Hematopoietic multipotent progenitor cell (in vitro differentiated cells): ENCODE data around the gene NME3. TPM values are rescaled to one million over a fixed set of nuclear protein-coding genes. Genes with fewer than 3 reads are reported as not detected.
"Not testable (repeated sequence)": the region's sequence is repeated elsewhere in the genome, so short reads cannot be mapped to it uniquely, and the experiment has no call there.

Experiments
- DNase-seq, 3 donors: peaks; one replicate each; pipeline ENCODE4 v3.0.0-alpha.2; 2011 to 2015; ENCODE audit warnings: low read depth in 2 of 3, low spot score in 2 of 3
- total RNA-seq: library from RNA; depleted of rRNA; stranded (reverse); fragments of >200 nt; gene quantifications from one replicate; pipeline ENCODE4 v1.2.3, GENCODE V29; 2012

Gene NME3
- 46.3 TPM for total RNA-seq

GRCh38 chr16:1771188-1771863 is at the start of gene NME3:
TSS of gene NME3 (minus strand) at chr16:1771543. CDS start at chr16:1771534, 9 bp downstream.
- DNase-seq: peak; percentile 43 to 60 (median 54)

- DNase-seq: no peak
Observed at GRCh38 chr16:1820946-1821290, 49.6 kb upstream of the NME3 start.

- DNase-seq: no peak
Observed at GRCh38 chr16:1820096-1820945, 49.0 kb upstream of the NME3 start.

GRCh38 chr16:1819611-1820010 is 48.3 kb upstream of the NME3 start:
- no peak for DNase-seq

- DNase-seq: no peak
Observed at GRCh38 chr16:1818873-1819525, 47.7 kb upstream of the NME3 start.

GRCh38 chr16:1818204-1818872 is 47.0 kb upstream of the NME3 start:
- DNase-seq: no peak

GRCh38 chr16:1817716-1818115 is 46.4 kb upstream of the NME3 start:
- DNase-seq: no peak

GRCh38 chr16:1817276-1817589 is 45.9 kb upstream of the NME3 start:
- DNase-seq: no peak

- DNase-seq: no peak
Observed at GRCh38 chr16:1816396-1817275, 45.3 kb upstream of the NME3 start.

- no peak for DNase-seq
Observed at GRCh38 chr16:1815461-1815860, 44.1 kb upstream of the NME3 start.

- DNase-seq: peak in 2 of 3 donors; percentile 72 to 76
Observed at GRCh38 chr16:1812732-1813163, 41.4 kb upstream of the NME3 start.

- no peak for DNase-seq
Observed at GRCh38 chr16:1810536-1810935, 39.2 kb upstream of the NME3 start.

GRCh38 chr16:1810106-1810505 is 38.8 kb upstream of the NME3 start:
- no peak for DNase-seq

GRCh38 chr16:1809281-1809801 is 38.0 kb upstream of the NME3 start:
- DNase-seq: no peak

- DNase-seq: no peak
Observed at GRCh38 chr16:1808691-1809090, 37.3 kb upstream of the NME3 start.

GRCh38 chr16:1807626-1808025 is 36.3 kb upstream of the NME3 start:
- DNase-seq: no peak

GRCh38 chr16:1800701-1801100 is 29.4 kb upstream of the NME3 start:
- no peak for DNase-seq

- DNase-seq: not testable (repeated sequence)
Observed at GRCh38 chr16:1799263-1799662, 27.9 kb upstream of the NME3 start.

GRCh38 chr16:1794908-1795666 is 23.7 kb upstream of the NME3 start:
- no peak for DNase-seq
